Kidney epithelial cell (primary cell): Measurements from ENCODE around the gene ZMYM4. TPM values are rescaled to one million over a fixed set of nuclear protein-coding genes. Genes with fewer than 3 reads are reported as not detected.

ENCODE experiments used
- DNase-seq: peaks from one replicate; pipeline ENCODE4 v3.0.0-alpha.2; 2010; ENCODE audit warnings: low read depth
- H3K27me3 ChIP-seq: 2 replicates; pipeline ENCODE4 v1.6.0; 2011; ENCODE audit warnings: low read length; ENCODE audit not compliant: control insufficient read depth, insufficient read depth
- H3K36me3 ChIP-seq: 2 replicates; pipeline ENCODE4 v1.5.1; 2011; ENCODE audit warnings: low read length; ENCODE audit not compliant: control insufficient read depth, insufficient read depth
- H3K4me3 ChIP-seq: 2 replicates; pipeline ENCODE4 v1.5.1; 2011; ENCODE audit warnings: low read depth, mild to moderate bottlenecking, control low read depth, low read length
- CTCF ChIP-seq: IDR thresholded peaks from 2 replicates; pipeline ENCODE4 v1.5.1; 2011; ENCODE audit warnings: mild to moderate bottlenecking, moderate library complexity, low read length, control low read depth, inconsistent platforms; ENCODE audit not compliant: insufficient read depth, poor library complexity, severe bottlenecking
- total RNA-seq: library from RNA; depleted of rRNA; stranded (reverse); fragments of >200 nt; gene quantifications from 2 replicates; pipeline ENCODE4 v1.2.3, GENCODE V29; 2015

ZMYM4 gene
- total RNA-seq, 1 donor from 2014 or later: 35.1 TPM

DNA sequence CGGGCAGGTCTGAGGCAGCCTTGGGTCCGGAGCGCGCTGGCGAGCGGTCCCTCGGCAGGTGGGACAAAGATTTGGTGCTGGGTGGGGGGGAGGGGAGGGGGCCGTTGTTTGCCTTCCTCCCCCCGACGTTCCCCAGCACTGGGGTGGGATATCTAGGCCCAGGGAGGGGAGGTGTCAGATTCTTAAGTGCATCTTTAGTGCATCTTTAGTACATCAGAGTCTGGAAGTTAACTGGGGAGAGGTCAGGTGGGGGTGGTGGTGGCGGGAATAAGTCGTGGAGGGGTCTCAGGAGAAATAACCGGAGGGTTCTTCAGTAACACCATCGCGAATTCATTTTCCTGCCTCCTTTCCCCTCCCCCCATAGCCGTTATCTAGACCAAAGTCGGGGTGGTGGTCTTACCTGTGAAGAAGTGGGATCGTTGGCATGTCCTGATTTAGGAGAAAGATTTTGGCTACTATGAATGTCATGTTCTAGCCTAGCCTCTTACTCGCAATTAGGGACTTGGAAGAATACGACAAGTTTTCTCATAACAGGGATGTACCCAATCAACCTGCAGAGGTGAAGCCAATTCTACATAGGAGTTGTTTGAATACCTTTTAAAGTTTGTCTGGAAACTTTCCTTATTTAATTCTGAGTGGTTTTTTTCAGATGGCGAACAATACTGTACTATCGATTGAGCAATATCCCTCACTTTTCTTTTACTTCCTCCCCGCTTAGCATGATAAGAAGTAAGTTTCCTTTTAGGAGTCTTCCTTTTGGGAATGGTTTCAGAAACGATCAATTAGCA is 886 bp downstream of the ZMYM4 start:
- no peak for TF ChIP-seq CTCF
- Histone ChIP-seq H3K4me3 (peak overlapping the region; percentile 95), H3K27me3 (no peaks in the 10 kb centered on the region), H3K36me3 (no peaks in the 10 kb centered on the region)
- DNase-seq: no peak

- no peaks in the 10 kb centered on the region for H3K27me3 ChIP-seq
- TF ChIP-seq CTCF: no peak
- no peak for DNase-seq
- no peaks in the 10 kb centered on the region for H3K36me3 ChIP-seq
- H3K4me3 ChIP-seq: peak overlapping the region; percentile 0
These were observed 1.4 kb downstream of the ZMYM4 start for GRCh38 chr1:35269989-35270289.

GRCh38 chr1:35270836-35271235 is 2.3 kb downstream of the ZMYM4 start:
- no peak for DNase-seq
- Histone ChIP-seq H3K27me3 (no peaks in the 10 kb centered on the region), H3K36me3 (no peaks in the 10 kb centered on the region), H3K4me3 (no peak overlapping the region)
- no peak for TF ChIP-seq CTCF

GRCh38 chr1:35274197-35274596 is 5.7 kb downstream of the ZMYM4 start:
- H3K36me3 ChIP-seq: no peaks in the 10 kb centered on the region
- no peak for DNase-seq
- H3K27me3 ChIP-seq: no peaks in the 10 kb centered on the region
- H3K4me3 ChIP-seq: no peak overlapping the region
- TF ChIP-seq CTCF: no peak

- Histone ChIP-seq H3K4me3 (no peak overlapping the region), H3K36me3 (no peaks in the 10 kb centered on the region), H3K27me3 (no peaks in the 10 kb centered on the region)
- DNase-seq: no peak
- TF ChIP-seq CTCF: no peak
These were observed 10.5 kb downstream of the ZMYM4 start for GRCh38 chr1:35278886-35279554.

DNA sequence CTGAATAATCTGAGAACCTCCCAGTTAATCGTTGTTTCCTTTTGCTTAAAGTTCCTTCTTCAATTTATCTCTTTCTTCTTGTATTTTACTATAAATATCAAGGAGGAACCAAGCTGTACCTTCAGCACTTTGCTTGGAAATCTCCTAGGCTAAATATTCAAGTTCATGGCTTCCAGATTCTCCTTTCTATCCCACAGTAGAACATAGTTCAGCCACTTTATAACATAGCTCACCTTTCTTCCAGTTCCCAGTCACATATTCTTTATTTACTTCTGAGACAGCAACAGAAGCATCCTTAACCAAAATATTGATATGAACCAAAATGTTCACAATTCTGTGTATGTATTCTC is 11.0 kb downstream of the ZMYM4 start:
- no peaks in the 10 kb centered on the region for H3K36me3 ChIP-seq
- no peak overlapping the region for H3K4me3 ChIP-seq
- TF ChIP-seq CTCF: no peak
- H3K27me3 ChIP-seq: no peaks in the 10 kb centered on the region
- no peak for DNase-seq
